Subcutaneous adipose tissue (tissue), 4 donors: ENCODE measurements around the gene FPR3. TPM values are rescaled to one million over a fixed set of nuclear protein-coding genes. Genes with fewer than 3 reads are reported as not detected.

Experiments
- CTCF ChIP-seq: fragments of 450-650 bp; IDR thresholded peaks from one replicate; pipeline ENCODE4 v1.5.1; 2016; ENCODE audit warnings: low read depth, mild to moderate bottlenecking, control low read depth, antibody characterized with exemption, moderate library complexity
- total RNA-seq, 4 donors: library from RNA; depleted of rRNA; stranded (reverse); fragments of >200 nt; gene quantifications; one replicate each; pipeline ENCODE4 v1.1.0, GENCODE V29; 2016

FPR3 gene
- total RNA-seq, 4 donors from 2014 or later = 3.2 to 112 (median 27.3) TPM

- TF ChIP-seq CTCF = no peak
These were observed 16.4 kb downstream of the FPR3 start for GRCh38 chr19:51811344-51811743.

GRCh38 chr19:51815043-51815442 lies 20.1 kb downstream of the FPR3 start:
- no peak for TF ChIP-seq CTCF

- no peak for TF ChIP-seq CTCF
These were observed 21.8 kb downstream of the FPR3 start for GRCh38 chr19:51816711-51817110.

- no peak for TF ChIP-seq CTCF
These were observed 25.1 kb downstream of the FPR3 start for GRCh38 chr19:51820011-51820410.

GRCh38 chr19:51820831-51821446 lies 26.0 kb downstream of the FPR3 start:
- TF ChIP-seq CTCF = no peak

GRCh38 chr19:51821456-51821855 lies 26.5 kb downstream of the FPR3 start:
- no peak for TF ChIP-seq CTCF

- no peak for TF ChIP-seq CTCF
These were observed 27.0 kb downstream of the FPR3 start for GRCh38 chr19:51821921-51822320.
